NT2/D1 (cell line): ENCODE results near the gene TCERG1L.

Experiments
- SUZ12 ChIP-seq: IDR thresholded peaks from 2 replicates; pipeline ENCODE4 v1.6.1; 2011; ENCODE audit not compliant: insufficient read length, insufficient read depth; ENCODE audit errors: extremely low read depth
- ZNF274 ChIP-seq: IDR thresholded peaks from 2 replicates; pipeline ENCODE4 v1.6.1; 2011; ENCODE audit warnings: mild to moderate bottlenecking, low read depth, low read length

GRCh38 chr10:131352765-131353290 is 41.3 kb upstream of the TCERG1L start:
- TF ChIP-seq ZNF274 (no peak), SUZ12 (no peak)
